Activated naive CD8-positive, alpha-beta T cell treated with anti-CD3 and anti-CD28 coated beads, Interleukin-2, amount 50 U/mL, for 24 hours (primary cell): ENCODE data around the gene DEFB129.
A peak's percentile ranks its signal among the peaks of the same experiment; 100 is the strongest.
"Not testable (repeated sequence)": the region's sequence is repeated elsewhere in the genome, so short reads cannot be mapped to it uniquely, and the experiment has no call there.

Experiments
- ATAC-seq: fragments of 150-1000 bp; cut with Tn5 transposase; one replicate; pipeline ENCODE4 v1.10.0; 2021
- DNase-seq: peaks from one replicate; pipeline ENCODE4 v3.0.0; 2021
- H3K27ac Mint-ChIP-seq: one replicate; pipeline ENCODE4 v1.8.0; 2021; ENCODE audit warnings: mild to moderate bottlenecking, mixed read lengths
- H3K27me3 Mint-ChIP-seq: one replicate; pipeline ENCODE4 v1.8.0; 2021; ENCODE audit warnings: mixed read lengths
- H3K36me3 Mint-ChIP-seq: one replicate; pipeline ENCODE4 v1.8.0; 2021; ENCODE audit warnings: low read depth, mixed read lengths
- H3K4me1 Mint-ChIP-seq: one replicate; pipeline ENCODE4 v1.8.0; 2021; ENCODE audit warnings: mixed read lengths
- H3K4me3 Mint-ChIP-seq: one replicate; pipeline ENCODE4 v1.8.0; 2021; ENCODE audit warnings: mild to moderate bottlenecking, moderate library complexity, mixed read lengths
- H3K9me3 Mint-ChIP-seq: one replicate; pipeline ENCODE4 v1.8.0; 2021; ENCODE audit warnings: mixed read lengths

DEFB129 gene, protein sequence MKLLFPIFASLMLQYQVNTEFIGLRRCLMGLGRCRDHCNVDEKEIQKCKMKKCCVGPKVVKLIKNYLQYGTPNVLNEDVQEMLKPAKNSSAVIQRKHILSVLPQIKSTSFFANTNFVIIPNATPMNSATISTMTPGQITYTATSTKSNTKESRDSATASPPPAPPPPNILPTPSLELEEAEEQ

DNA sequence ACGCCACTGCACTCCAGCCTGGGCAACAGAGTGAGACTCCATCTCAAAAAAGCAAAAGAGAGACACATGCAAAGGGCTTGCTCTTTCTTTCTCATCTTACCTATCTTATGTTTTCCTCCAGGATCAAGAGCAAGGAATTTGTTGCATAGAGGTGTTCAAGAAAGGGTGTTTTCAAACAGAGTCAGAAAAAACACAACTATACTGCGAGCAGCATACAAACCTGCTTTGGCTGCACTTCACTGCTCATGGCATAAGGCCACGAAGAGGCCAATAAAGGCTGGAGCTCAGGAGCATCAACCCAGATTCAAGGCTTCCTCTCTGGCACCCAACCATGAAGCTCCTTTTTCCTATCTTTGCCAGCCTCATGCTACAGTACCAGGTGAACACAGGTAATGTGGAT, at the start of gene DEFB129:
Gene DEFB129, plus strand, starts transcription at position 301 of the 400 bp plus-strand sequence. Its CDS starts 31 bp downstream, at position 332.
- ATAC-seq (no peak), DNase-seq (no peak)
- peaks cover 6% of the 10 kb centered on the region for H3K9me3 Mint-ChIP-seq
- peak within 1 kb of the TSS; percentile 37 for H3K27ac Mint-ChIP-seq
- H3K4me3 Mint-ChIP-seq: no peak within 1 kb of the TSS
- H3K36me3 Mint-ChIP-seq: no peaks in the 10 kb centered on the region
- peaks cover 22% of the 10 kb centered on the region for H3K4me1 Mint-ChIP-seq
- peaks cover 4% of the 10 kb centered on the region for H3K27me3 Mint-ChIP-seq

DNA sequence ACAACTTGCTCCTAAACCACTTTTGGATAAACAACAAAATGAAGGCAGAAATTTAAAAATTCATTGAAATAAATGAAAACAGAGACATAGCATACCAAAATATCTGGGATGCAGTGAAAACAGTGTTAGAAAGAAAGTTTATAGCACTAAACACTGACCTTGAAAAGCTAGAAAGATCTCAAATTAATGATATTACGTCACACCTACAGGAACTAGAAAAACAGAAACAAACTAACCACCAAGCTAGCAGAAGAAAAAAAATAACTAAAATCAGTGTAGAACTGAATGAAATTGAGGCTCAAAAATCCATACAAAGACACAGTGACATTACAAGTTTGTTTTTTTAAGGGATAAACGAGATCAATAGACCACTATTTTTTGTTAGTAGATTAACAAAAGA, 42.8 kb upstream of the DEFB129 start:
- Mint-ChIP-seq H3K27ac (no peak overlapping the region), H3K27me3 (peaks cover 50% of the 10 kb centered on the region), H3K9me3 (peaks cover 12% of the 10 kb centered on the region), H3K36me3 (no peaks in the 10 kb centered on the region), H3K4me1 (no peaks in the 10 kb centered on the region), H3K4me3 (no peak overlapping the region)
- ATAC-seq (no peak), DNase-seq (no peak)

DNA sequence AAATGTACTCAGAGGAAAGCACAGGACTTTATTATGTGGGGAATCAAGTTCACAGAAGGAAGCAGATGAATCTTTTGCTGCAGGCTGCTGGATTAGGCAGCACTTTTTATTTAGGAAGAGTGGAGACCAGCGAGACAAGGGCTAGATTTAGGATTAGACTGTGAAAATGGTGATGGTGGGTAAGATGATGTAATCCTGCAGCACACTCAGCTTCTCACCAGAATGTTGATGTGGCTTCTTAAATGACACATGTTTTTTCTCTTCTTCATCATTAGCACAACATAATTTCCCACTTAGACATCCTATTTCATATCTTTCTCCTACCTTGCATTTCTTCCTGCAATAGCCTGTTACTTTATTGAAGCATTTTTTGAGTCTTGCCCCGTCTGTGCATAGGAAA, 39.3 kb upstream of the DEFB129 start:
- ATAC-seq: no peak
- H3K27me3 Mint-ChIP-seq: peaks cover 53% of the 10 kb centered on the region
- H3K4me1 Mint-ChIP-seq: no peaks in the 10 kb centered on the region

DNA sequence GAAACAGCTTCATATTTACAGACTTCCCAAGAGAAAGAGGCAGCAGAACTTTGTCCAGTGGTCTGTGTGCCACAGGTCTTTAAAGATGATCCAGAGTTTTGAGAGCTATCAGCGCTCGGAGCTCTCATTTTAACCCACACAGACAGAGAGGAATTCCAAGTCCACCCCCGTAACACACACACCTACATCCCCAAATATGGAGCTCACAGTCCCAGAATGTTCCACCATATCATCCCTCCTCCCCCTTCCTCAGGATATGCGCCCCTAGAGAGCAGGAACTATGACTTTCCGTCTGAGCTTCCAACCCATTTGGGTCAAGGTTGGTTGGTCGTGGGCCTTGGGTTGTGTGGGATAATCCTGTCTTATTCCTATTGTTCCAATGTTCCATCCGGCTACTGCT, 37.4 kb upstream of the DEFB129 start, which contains the start of gene DEFB128:
Gene DEFB128, minus strand, starts transcription at position 101 of the 400 bp plus-strand sequence. Its CDS starts 88 bp downstream, at position 13.
- H3K4me3 Mint-ChIP-seq: no peak within 1 kb of the TSS
- H3K36me3 Mint-ChIP-seq: no peaks in the 10 kb centered on the region
- no peaks in the 10 kb centered on the region for H3K4me1 Mint-ChIP-seq
- peaks cover 39% of the 10 kb centered on the region for H3K27me3 Mint-ChIP-seq
- H3K27ac Mint-ChIP-seq: no peak within 1 kb of the TSS
- DNase-seq (no peak), ATAC-seq (no peak)
- no peaks in the 10 kb centered on the region for H3K9me3 Mint-ChIP-seq

More for the DNA sequence above, 39.3 kb upstream of the DEFB129 start:
- DNase-seq: no peak
- no peak overlapping the region for H3K4me3 Mint-ChIP-seq
- H3K27ac Mint-ChIP-seq: no peak overlapping the region
- no peaks in the 10 kb centered on the region for H3K36me3 Mint-ChIP-seq
- H3K9me3 Mint-ChIP-seq: peaks cover 12% of the 10 kb centered on the region

DNA sequence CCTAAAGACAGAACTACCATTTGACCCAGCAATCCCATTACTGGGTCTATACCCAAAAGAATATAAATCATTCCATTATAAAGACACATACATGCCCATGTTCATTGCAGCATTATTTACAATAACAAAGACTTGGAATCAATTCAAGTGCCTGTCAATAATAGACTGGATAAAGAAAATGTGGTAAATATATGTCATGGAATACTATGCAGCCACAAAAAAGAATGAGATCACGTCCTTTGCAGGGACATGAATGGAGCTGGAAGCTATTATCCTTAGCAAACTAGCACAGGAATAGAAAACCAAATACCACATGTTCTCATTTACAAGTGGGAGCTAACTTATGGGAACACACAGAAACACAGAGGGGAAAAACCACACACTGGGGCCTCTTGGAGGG, 28.8 kb upstream of the DEFB129 start:
- Mint-ChIP-seq H3K9me3 (peaks cover 4% of the 10 kb centered on the region), H3K27me3 (peaks cover 14% of the 10 kb centered on the region), H3K4me1 (no peaks in the 10 kb centered on the region), H3K27ac (no peak overlapping the region), H3K4me3 (no peak overlapping the region), H3K36me3 (peaks cover 1% of the 10 kb centered on the region)
- DNase-seq: no peak
- no peak for ATAC-seq

DNA sequence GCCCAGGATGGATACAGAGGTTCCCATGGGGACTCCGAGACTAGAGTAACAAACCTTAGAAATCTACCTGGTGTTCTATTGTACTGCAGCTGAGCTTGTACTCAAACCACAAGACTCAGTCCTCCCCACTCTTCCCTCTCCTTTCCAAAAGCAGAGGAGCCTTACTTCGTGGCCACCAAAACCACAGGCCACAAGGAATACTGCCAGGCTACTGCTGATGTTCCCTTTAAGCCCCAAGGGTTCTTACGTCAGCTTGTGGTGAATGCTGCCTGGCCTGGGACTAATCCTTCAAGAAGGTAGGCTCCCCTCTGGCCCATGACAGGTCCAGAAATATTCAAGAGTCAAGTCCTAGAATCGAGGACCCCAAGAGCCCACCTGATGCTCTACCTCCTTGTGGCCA, 27.1 kb upstream of the DEFB129 start:
- Mint-ChIP-seq H3K9me3 (peaks cover 4% of the 10 kb centered on the region), H3K4me1 (no peaks in the 10 kb centered on the region), H3K27ac (no peak overlapping the region), H3K4me3 (no peak overlapping the region), H3K36me3 (peaks cover 1% of the 10 kb centered on the region), H3K27me3 (peaks cover 18% of the 10 kb centered on the region)
- DNase-seq: no peak
- ATAC-seq: no peak

DNA sequence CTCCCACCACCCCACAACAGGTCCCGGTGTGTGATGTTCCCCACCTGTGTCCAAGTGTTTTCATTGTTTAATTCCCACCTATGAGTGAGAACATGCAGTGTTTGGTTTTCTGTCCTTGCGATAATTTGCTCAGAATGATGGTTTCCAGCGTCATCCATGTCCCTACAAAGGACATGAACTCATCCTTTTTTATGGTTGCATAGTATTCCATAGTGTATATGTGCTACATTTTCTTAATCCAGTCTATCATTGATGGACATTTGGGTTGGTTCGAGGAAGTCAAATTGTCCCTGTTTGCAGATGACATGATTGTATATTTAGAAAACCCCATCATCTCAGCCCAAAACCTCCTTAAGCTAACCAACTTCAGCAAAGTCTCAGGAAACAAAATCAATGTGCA, 23.4 kb upstream of the DEFB129 start:
- not testable (repeated sequence) for H3K36me3 Mint-ChIP-seq, H3K27ac Mint-ChIP-seq, H3K4me1 Mint-ChIP-seq, H3K4me3 Mint-ChIP-seq, H3K9me3 Mint-ChIP-seq, DNase-seq, ATAC-seq, H3K27me3 Mint-ChIP-seq

DNA sequence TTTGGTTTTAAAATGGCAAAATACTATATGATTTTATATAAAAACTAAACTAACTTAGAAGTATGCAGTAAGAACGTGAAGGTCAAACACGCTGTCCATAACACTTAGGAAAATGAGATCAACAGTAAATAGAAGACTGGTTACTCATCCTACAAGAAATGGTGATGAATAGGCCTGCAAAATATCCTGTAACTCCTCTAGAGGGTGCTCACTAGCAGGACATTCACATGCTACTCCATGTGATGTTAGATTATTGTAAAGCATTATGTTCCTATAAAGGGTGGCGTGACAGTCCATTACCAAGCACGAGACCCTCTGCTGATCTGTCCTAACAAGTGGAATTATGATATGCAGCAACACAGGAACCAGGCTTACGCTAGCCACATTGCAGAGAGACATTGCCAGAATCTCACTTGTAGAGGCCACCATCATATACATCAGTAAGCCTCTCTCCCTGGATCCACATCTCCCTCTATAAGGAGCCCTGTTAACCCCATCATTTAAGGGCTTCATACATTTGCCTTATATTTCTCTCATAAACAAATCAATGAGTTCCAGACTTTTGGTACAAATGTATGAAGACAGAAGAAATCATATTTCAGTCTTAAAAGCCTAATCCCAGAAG, 18.0 kb upstream of the DEFB129 start:
- ATAC-seq (peak; percentile 84), DNase-seq (no peak)
- H3K4me3 Mint-ChIP-seq: no peak overlapping the region
- H3K9me3 Mint-ChIP-seq: no peaks in the 10 kb centered on the region
- H3K27me3 Mint-ChIP-seq: no peaks in the 10 kb centered on the region
- H3K4me1 Mint-ChIP-seq: no peaks in the 10 kb centered on the region
- no peak overlapping the region for H3K27ac Mint-ChIP-seq
- H3K36me3 Mint-ChIP-seq: no peaks in the 10 kb centered on the region

DNA sequence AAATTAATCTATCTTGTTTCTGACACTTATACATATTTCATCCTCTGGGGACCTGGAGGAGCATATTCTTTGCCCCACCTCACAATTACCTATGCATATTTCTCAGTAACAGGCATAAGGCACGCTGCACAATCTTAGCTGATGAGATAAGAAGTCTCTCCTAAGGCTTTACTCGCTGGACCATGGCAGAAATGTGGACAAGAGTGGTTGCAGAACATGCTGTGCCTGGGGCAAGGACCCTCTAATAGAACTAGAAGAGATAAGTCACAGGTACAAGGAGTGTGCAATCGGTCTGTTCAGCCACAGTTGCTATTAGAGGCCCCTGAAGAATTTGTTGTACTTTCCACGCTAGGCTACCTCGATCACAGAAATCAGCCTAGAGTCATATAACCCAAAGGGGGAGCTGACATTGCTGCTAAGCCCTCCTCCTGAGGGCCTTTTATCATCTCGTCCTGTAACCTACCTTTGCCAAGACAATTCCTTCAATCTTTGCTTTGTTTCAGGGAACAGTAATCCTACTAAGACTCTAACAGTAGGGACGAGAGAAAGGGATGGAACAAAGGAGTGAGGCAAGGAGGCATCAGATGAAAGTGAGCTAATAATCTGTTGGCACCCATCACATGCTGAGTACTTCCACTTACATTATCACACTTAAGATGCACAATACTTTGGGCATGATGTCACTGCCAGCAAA, 16.1 kb upstream of the DEFB129 start:
- Mint-ChIP-seq H3K9me3 (no peaks in the 10 kb centered on the region), H3K4me1 (no peaks in the 10 kb centered on the region), H3K27ac (no peak overlapping the region), H3K4me3 (no peak overlapping the region), H3K27me3 (no peaks in the 10 kb centered on the region), H3K36me3 (no peaks in the 10 kb centered on the region)
- DNase-seq: no peak
- no peak for ATAC-seq

DNA sequence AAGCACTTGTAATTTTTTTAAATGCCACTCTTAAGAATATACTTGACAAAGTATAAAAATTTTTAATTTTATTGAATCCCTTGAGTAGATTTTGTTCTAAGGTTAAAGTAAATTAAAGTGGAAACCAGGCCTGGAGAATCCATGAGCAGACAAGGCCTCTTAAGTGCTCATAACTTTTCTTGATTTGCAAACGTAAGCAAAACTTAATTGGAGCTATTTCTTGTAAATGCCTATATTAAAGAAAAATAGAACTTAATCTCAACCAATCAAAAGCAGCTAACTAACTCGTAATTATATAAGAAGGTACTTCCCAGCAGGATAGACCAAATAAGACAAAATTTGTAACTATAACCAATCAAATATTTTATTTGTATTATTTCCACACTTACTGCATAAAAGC, 12.7 kb upstream of the DEFB129 start:
- Mint-ChIP-seq H3K27ac (no peak overlapping the region), H3K4me3 (no peak overlapping the region), H3K4me1 (no peaks in the 10 kb centered on the region), H3K27me3 (peaks cover 10% of the 10 kb centered on the region), H3K36me3 (no peaks in the 10 kb centered on the region), H3K9me3 (no peaks in the 10 kb centered on the region)
- DNase-seq (no peak), ATAC-seq (no peak)

DNA sequence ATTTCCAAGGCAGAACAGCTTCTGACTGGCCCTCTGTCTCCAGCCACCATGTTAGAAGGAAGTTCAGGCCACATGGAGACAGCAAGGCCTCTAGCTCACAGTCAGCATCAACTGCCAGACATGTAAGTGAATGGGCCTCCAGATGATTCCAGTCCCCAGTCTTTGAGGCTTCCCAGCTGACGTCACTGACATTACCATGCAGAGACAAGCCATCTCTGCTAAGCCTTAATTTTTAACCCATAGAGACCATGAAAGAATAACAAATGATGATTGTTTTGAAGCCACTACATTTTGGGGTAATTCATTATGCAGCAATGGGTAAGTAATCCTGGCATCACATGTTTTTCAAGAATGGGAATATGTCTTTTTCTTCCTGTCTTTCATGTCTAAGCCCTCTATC, 11.3 kb upstream of the DEFB129 start:
- H3K4me3 Mint-ChIP-seq: no peak overlapping the region
- DNase-seq (no peak), ATAC-seq (no peak)
- H3K36me3 Mint-ChIP-seq: no peaks in the 10 kb centered on the region
- H3K27ac Mint-ChIP-seq: no peak overlapping the region
- no peaks in the 10 kb centered on the region for H3K9me3 Mint-ChIP-seq
- H3K4me1 Mint-ChIP-seq: no peaks in the 10 kb centered on the region
- H3K27me3 Mint-ChIP-seq: peaks cover 22% of the 10 kb centered on the region

DNA sequence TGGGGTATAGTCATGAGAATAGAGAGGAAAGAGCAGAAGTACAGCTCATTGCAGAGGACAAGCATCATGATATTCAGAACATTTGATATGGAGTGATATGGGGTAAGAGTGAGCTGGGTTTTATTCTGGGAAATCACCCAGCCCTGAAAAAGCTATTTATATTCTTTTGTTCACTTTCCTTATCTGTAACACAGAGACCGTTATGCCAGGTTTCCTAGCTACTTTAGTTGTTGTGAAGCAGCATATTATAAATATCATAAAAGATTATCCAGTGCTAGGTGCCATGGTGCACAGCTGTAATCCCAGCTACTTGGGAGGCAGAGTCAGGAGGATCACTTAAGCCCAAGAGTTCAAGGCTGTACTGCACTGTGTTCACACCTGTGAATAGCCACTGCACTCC, 9.8 kb upstream of the DEFB129 start:
- DNase-seq: no peak
- Mint-ChIP-seq H3K9me3 (no peaks in the 10 kb centered on the region), H3K4me1 (no peaks in the 10 kb centered on the region), H3K4me3 (no peak overlapping the region), H3K27me3 (peaks cover 28% of the 10 kb centered on the region), H3K36me3 (no peaks in the 10 kb centered on the region), H3K27ac (no peak overlapping the region)
- ATAC-seq: no peak

DNA sequence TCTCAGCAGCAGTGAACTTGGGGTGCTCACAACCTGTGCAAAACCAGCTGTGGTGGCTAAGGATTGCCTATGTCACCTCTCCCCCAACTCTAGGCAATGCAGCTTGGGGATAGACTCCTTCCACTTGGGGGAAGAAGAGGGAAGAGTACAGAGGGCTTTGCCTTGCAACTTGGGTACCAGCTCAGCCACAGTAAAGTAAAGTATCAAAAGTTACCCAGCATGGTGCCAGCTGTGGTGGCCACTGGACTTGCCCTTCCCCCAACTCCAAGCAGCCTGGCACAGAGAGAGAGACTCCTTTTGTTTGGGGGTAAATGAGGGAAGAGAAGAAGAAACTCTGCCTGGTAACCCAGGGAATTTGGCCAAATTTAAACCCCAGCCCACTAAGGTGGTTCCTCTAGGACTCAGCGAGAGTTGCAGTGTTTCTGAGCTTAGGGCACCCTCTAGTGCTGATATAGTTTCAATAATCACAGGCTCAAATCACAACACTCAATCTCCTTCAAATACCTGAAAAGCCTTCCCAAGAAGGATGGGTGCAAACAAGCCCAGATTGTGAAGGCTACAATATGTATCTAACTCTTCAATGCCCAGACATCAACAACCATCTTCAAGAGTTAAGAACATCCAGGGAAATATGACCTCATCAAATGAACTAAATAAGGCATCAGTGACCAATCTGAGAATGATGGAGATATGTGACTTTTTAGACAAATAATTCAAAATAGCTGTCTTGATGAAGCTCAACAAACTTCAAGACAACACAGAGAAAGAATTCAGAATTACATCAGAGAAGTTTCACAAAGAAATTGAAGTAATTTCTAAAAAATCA, 7.6 kb upstream of the DEFB129 start:
- DNase-seq (no peak), ATAC-seq (no peak)
- no peaks in the 10 kb centered on the region for H3K36me3 Mint-ChIP-seq
- peaks cover 30% of the 10 kb centered on the region for H3K27me3 Mint-ChIP-seq
- no peak overlapping the region for H3K27ac Mint-ChIP-seq
- H3K4me1 Mint-ChIP-seq: no peaks in the 10 kb centered on the region
- no peak overlapping the region for H3K4me3 Mint-ChIP-seq
- H3K9me3 Mint-ChIP-seq: no peaks in the 10 kb centered on the region

DNA sequence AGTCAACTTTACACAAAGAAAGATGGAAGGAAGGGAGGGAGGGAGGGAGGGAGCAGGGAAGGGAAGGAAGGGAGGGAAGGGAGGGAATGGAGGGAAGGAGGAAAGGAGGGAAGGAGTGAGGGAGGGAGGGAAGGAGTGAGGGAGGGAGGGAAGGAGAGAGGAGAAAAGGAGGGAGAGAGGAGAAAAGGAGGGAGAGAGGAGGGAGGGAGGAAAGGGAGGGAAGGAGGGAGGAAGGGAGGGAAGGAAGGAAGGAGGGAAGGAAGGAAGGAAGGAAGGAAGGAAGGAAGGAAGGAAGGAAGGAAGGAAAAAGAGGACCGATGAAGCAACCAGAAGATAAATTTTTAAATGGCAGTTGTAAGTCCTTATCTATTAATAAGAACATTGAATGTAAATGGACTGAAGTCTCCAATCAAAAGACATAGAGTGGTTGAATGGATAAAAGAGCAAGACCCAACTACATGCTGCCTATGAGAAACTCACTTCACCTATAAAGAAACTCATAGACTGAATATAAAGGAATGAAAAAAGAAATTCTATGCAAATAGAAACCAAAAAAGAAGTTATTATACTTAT, 5.7 kb upstream of the DEFB129 start:
- Mint-ChIP-seq H3K9me3 (peaks cover 6% of the 10 kb centered on the region), H3K4me3 (no peak overlapping the region), H3K27me3 (peaks cover 30% of the 10 kb centered on the region), H3K36me3 (no peaks in the 10 kb centered on the region), H3K27ac (no peak overlapping the region), H3K4me1 (peaks cover 3% of the 10 kb centered on the region)
- ATAC-seq (no peak), DNase-seq (no peak)
